GOT3 (cell line): Measurements from ENCODE around the gene CD72.

Source experiments
- DNase-seq: peaks from one replicate; lab custom pipeline; 2025; ENCODE audit warnings: mixed read lengths; lab: John Stamatoyannopoulos, UW

Gene CD72, protein sequence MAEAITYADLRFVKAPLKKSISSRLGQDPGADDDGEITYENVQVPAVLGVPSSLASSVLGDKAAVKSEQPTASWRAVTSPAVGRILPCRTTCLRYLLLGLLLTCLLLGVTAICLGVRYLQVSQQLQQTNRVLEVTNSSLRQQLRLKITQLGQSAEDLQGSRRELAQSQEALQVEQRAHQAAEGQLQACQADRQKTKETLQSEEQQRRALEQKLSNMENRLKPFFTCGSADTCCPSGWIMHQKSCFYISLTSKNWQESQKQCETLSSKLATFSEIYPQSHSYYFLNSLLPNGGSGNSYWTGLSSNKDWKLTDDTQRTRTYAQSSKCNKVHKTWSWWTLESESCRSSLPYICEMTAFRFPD

GRCh38 chr9:35618325-35618727, at the start of gene CD72:
Gene CD72 (minus strand): TSS chr9:35618413. CDS start chr9:35618303, 110 bp downstream.
- no peak for DNase-seq

- DNase-seq = no peak
Observed at GRCh38 chr9:35667939-35668338, 49.7 kb upstream of the CD72 start.

DNA sequence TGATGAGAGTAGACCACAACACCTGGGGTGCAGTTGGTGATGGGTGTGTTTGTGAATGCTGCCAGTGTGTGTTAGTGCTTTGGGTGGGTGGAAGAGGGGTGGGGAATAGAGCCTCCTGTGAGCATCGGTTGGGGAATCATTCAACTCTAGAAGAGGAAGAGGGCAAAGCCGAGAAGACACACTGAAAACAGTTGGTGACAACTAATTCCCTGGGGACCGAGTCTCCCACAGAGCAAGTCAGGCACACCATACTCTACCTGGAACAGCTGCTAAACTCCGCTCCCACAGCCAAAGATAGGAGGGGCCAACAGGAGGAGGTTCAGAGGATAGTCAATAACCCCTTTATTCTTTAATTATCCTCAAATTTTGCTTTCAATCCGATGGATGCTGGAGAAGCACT, 48.3 kb upstream of the CD72 start:
- DNase-seq = no peak

GRCh38 chr9:35666045-35666444, 47.8 kb upstream of the CD72 start:
- no peak for DNase-seq

- no peak for DNase-seq
Observed at GRCh38 chr9:35665471-35665818, 47.2 kb upstream of the CD72 start.

DNA sequence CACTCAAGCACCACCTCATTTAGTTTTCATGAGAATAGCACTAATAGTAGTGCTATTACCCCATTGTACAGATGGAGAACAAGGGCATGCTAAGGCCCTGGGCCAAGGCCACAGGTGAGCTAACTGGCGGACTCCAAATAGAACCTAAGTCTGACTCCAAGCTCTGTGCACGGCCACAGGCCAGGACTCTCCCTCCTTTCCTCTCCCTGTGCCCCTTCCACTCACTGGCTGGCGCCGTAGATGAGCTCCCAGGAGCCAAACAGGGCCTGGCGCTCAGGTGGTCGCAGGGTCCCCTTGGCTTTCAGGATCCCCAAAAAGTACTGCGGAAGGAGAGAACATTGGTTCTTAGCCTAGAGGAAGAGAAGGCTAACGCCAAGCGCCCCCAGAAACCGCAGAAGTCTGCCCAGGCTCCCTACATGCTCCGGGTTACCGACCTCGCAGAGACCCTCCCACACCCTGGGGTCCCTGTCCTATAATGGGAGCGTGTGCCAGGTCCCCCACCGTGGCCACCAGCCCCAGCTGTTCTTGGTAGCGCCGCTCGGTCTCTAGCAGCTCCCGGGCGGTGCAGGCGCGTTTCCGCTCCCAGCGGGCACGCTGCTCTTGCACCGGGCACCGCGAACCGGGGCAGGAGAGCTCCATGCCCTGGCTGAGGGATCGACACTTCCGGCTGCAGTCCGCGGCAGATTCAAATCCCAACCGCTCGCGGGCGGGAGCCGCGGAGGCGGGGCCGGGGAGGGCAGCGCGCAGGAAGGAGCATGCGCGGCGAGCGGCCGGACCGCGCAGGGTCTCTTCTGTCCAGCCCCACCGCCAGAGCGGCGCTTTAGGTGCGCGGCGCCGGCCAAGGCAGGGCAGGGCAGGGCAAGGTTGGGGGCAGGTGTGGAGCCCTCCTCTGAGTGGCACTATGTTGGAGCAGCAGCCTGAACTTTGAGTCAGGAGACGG, 46.6 kb upstream of the CD72 start, which contains the start of gene ARHGEF39:
TSS of gene ARHGEF39 (minus strand) at position 665 of the 940 bp plus-strand sequence. CDS start at position 639, 26 bp downstream.
- no peak for DNase-seq

DNA sequence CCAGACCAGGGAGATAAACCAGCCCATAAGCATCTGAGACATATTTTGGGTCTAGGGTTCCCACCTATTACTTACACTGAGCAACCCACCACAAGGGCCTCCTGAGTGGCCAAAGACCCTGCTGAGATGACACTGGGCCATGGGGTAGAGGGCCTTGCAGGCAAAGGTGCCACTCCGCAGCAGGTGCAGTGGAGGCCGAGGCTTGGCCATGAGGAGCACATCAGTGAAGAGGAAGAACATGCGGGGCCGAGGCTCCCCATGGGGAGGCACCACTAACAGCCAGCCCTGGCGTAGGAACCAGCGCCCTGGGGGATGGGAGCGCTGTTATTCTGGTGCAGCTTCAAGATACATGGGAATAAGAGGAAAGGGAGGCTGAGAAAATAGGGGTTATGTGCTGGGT, 44.2 kb upstream of the CD72 start:
- DNase-seq = no peak

- no peak for DNase-seq
Observed at GRCh38 chr9:35661756-35662350, 43.6 kb upstream of the CD72 start.

- no peak for DNase-seq
Observed at GRCh38 chr9:35660966-35661415, 42.8 kb upstream of the CD72 start.

- DNase-seq = no peak
Observed at GRCh38 chr9:35659340-35659739, 41.1 kb upstream of the CD72 start.

GRCh38 chr9:35658968-35659220, 40.7 kb upstream of the CD72 start:
- DNase-seq = no peak

DNA sequence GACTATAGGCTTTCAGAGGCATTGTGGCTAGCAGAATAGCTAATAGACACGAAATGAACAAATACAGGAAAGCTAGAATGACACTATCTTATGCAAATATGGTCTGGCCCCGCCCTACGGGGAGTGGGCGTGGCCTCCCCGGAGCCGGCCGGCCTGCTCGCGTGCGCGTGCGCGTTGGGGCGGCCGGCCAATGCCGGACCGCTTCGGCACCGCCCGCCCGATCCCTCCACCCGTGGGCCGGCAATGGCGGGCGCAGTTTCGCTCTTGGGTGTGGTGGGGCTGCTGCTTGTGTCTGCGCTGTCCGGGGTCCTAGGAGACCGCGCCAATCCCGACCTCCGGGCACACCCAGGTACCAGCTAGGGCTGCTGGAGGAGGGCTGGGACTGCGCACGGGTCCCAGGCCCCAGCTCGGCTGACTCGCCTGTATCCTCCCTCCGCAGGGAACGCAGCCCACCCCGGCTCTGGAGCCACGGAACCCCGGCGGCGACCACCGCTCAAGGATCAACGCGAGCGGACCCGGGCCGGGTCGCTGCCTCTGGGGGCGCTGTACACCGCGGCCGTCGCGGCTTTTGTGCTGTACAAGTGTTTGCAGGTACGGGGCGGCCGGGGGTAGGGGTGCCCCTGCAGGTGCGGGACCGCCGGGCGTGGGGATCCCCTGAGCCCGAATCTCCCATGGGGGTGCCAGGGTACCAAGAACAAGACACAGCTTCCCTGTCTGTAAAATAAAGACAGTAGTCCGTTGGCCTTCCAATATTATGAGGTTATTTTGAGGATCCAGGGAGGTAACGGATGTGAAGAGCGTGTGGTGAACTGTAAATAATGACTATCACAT, 40.1 kb upstream of the CD72 start, which contains the start of gene CCDC107:
TSS of gene CCDC107 (plus strand) at position 156 of the 831 bp plus-strand sequence. CDS start at position 244, 88 bp downstream.
- no peak for DNase-seq

DNA sequence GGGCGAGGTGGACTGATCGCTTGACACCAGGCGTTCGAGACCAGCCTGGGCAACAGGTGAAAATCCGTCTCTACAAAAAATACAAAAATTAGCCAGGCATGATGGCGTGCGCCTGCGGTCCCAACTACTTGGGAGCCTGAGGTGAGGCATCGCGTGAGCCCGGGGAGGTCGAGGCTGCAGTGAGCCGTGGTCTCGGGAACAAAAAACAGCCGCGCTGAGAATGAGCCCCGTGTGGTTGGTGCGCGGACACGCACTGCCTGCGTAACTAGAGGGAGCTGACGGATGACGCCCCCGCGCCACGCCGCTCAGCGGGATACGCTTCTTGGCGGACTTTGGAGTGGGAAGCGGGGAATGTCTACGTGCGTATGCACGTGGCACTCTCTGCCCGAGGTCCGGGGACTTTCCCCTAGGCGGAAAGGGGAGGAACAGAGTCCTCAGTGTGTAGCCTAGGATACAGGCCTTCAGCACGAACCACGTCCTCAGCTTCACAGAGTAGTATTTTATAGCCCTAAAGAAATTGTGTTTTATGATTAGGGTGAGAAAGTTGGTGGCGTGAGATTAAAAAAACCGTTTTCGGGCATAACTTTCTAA, 39.4 kb upstream of the CD72 start, which contains the start of gene RMRP:
TSS of gene RMRP (minus strand) at position 474 of the 591 bp plus-strand sequence.
- peak; percentile 80 for DNase-seq

DNA sequence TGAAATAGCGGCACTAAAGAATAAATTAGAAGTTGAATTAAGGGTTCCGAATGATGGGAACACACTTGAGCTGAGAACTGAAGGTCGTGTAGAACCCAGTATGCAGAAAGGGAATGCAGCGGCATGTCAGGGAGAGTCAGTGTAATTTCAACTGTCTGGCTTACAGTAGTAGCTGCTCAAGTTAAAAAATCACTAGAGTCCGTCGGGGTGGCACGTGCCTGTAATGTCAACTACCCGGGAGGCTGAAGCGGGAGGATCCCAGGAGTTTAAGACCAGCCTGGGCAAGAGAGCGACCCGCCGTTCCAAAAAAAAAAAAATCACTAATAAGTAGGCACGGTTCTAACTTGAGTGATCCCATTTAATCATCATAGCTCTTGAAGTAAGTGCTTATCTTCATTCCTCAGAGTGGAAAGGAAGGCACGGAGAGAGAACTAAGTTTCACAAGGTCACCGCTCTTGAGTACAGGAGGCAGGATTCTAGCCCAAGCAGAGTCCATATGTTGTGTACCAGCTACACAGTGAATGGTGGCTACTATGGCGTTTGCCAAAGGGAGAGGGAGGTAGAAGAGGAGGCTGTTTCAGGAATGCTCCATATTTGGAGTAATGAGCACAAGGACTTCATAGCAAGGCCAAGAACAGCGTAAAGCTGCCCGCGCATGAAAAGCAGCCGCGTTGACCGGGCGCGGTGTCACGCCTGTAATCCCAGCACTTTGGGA, 38.8 kb upstream of the CD72 start:
- no peak for DNase-seq

DNA sequence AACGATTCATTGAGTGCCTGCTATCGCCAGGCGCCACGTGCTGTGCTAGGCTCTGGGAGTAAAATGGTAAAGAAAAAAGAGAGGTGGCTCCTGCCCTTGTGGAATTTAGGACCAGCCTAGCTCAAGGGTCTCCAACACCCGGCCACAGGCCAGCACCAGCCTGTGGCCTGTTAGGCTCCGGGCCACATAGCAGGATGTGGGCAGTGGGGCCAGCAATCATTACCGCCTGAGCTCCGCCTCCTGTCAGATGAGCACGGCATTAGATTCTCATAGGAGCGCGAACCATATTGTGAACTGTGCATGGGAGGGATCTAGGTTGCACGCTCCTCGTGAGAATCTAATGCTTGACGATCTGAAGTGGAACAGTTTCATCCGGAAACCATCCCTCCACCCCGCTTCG, 38.1 kb upstream of the CD72 start:
- no peak for DNase-seq

GRCh38 chr9:35653611-35654010, 35.4 kb upstream of the CD72 start:
- DNase-seq = no peak

- DNase-seq = no peak
Observed at GRCh38 chr9:35652829-35653209, 34.6 kb upstream of the CD72 start.

- DNase-seq = no peak
Observed at GRCh38 chr9:35651956-35652828, 34.0 kb upstream of the CD72 start.

- DNase-seq = no peak
Observed at GRCh38 chr9:35650341-35651158, 32.3 kb upstream of the CD72 start, which contains the start of gene SIT1. Gene SIT1 (minus strand): TSS chr9:35650931. CDS start chr9:35650853, 78 bp downstream.
